Prostate gland (tissue), 2 donors: ENCODE measurements around the gene GCA.

Source experiments
- POLR2A ChIP-seq: fragments of 450-650 bp; IDR thresholded peaks from one replicate; pipeline ENCODE4 v1.6.1; 2016; ENCODE audit warnings: antibody characterized with exemption, mild to moderate bottlenecking
- POLR2AphosphoS5 ChIP-seq: sonication (generic); formaldehyde crosslinking; IDR thresholded peaks from one replicate; pipeline ENCODE4 v1.6.1; 2017; ENCODE audit warnings: antibody characterized with exemption
- TF ChIP-seq, protein P1 (sequence below), 4 experiments: fragments of 200-600 bp in 2 of 4; fragments of 450-650 bp in 2 of 4; sonication (generic) in 2 of 4; IDR thresholded peaks; 1 replicate in 3 of 4; 2 replicates in 1 of 4; pipeline ENCODE4 v1.5.1; 2016 to 2019; ENCODE audit warnings: antibody characterized with exemption in 4 of 4, mild to moderate bottlenecking in 2 of 4, moderate library complexity in 2 of 4

DNA sequence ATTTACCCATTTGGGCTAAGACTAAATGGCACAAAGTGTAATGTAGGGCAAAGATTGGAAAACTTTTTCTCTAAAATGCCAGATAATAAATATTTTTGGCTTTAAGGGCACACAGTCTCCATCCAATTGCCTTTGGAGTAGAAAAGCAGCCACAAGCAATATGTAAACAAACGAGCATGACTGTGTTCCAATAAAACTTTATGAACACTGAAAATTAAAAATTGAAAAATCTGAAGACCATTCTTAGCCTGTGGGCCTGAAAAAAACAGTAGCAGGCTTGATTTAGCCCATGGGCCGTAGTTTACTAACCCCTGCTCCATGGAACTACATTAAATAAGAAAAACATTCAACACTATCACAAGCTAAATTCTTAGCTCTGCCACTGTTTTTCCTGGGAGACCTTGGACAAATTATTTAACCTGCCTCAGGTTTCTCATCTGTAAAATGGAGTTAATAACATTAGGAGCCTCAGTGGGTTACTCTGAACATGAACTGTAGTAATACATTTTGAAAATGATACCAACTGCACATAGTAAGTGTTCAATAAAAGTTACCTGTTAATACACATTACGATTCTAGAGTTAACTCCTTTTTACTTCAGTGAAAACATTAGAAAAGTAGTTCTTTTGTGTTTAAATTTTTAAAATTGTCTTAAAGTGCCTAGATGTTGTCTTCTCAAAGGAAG is 26.7 kb upstream of the GCA start:
- TF ChIP-seq, protein P1, sequence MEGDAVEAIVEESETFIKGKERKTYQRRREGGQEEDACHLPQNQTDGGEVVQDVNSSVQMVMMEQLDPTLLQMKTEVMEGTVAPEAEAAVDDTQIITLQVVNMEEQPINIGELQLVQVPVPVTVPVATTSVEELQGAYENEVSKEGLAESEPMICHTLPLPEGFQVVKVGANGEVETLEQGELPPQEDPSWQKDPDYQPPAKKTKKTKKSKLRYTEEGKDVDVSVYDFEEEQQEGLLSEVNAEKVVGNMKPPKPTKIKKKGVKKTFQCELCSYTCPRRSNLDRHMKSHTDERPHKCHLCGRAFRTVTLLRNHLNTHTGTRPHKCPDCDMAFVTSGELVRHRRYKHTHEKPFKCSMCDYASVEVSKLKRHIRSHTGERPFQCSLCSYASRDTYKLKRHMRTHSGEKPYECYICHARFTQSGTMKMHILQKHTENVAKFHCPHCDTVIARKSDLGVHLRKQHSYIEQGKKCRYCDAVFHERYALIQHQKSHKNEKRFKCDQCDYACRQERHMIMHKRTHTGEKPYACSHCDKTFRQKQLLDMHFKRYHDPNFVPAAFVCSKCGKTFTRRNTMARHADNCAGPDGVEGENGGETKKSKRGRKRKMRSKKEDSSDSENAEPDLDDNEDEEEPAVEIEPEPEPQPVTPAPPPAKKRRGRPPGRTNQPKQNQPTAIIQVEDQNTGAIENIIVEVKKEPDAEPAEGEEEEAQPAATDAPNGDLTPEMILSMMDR (IDR thresholded peaks at IDR 0.05) = no peak
- no peak for TF ChIP-seq POLR2A
- no peak for TF ChIP-seq POLR2AphosphoS5
